GM18873 (cell line): ENCODE data around the gene ZMIZ1.

Source experiments
- ATAC-seq: cut with Tn5 transposase; IDR thresholded peaks from one replicate; pipeline ENCODE4 v1.9.1; 2021; ENCODE audit warnings: mild to moderate bottlenecking, moderate library complexity, moderate number of reproducible peaks; ENCODE audit not compliant: unreplicated experiment, low FRiP score

ZMIZ1 gene

DNA sequence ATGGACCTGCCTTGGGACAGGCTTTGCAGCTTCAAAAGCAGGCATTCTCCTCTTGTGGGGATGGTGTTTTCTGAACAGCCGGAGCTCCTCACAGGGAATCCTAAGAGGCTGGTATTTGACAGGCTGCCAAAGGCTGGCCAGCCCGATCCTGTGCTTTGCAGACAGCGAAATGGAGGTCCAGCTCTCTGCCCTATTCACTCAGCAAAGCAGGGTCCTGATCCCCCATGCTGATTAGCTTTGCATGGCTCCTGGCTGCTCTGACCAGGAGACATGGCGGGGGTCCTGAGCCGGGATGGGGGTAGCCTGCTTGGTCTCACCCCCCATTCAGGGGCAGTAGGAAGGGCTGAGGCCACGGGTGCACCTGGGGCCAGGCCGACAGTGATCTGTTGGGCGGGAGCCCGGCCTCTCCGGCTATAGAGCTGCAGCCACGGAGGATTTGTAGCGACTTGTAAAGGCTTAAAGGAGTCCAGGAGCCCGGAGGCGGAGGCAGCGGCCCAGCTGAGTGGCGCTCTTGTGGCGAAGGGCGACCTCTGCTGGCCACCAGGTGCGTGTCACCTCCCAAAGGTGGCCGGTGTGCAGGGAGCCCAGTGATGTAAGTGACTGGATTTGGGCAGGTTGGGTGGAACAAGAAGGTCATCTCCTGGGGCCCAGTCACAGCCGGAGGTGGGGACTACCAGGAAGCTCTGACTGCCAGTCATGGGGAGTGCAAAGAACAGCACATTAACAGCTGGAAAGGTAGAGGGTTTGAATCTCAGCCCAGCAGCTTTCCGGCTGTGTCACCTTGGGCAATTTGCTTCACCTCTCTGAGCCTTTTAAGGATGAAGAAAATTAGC lies 126.5 kb downstream of the ZMIZ1 start:
- ATAC-seq, result peak; percentile 52

DNA sequence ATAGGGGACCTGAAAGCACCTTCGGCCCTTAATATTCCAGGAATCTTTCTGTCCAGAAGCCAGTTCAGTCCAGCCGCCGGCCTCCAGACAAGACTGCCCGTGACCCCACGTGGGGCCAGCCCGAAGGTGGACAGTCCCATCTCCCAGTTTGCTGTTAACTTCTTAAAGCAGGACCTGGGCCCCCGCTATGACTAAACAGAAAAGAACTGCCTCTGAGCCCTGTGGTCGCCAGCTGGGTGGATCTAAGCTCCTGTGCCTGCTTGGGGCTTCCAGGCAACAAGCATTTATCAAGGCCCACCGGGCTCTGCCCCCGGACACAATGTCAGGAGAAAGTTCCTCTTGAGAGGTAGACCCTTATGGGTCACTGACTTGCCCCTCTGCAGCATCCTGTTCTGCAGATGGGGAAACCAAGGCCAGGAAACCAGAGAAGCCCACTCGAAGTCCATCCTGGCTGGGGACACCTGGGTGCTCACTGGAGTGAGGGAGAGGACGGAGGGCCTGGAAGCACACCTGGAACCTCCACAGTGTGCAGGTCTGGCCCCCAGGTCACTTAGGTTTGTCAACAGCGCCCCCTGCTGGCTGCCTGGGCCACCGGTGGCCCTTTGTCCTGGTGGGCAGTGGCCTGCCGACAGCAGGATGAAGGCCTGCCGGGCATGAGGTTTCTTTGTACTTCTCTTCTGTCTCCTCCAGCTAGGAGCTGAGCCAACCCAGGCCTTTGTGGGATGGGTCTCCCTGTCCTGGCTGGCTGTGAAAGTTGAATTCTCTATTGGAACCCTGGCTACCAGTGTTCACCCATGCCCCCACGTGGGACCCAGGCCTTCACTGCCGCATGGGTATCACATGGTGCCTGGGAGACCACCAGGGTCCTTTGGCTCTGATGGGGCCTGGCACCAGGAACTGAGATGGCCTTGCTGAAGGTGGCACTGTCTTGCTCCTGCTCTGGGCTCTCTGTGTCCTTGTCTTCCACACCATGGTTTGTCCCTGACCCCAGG lies 128.0 kb downstream of the ZMIZ1 start:
- ATAC-seq, result no peak

DNA sequence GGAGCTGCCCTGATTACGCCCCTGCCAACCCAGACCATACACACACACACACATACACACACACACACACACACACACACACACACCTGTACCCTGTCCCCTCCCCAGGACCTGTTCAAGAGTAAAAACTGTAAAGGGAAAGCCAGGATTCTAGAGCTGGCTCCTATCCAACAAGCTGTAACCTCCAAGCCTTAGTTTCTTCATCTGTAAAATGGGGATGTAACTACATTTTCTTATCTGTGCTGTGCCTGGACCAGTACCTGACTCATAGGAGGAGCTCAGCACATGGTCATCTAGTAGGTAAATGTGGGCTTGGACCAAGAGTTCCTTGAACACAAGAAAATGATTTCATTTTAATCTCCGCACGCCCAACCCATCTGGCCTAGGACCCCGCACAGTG lies 128.8 kb downstream of the ZMIZ1 start:
- ATAC-seq, result no peak

DNA sequence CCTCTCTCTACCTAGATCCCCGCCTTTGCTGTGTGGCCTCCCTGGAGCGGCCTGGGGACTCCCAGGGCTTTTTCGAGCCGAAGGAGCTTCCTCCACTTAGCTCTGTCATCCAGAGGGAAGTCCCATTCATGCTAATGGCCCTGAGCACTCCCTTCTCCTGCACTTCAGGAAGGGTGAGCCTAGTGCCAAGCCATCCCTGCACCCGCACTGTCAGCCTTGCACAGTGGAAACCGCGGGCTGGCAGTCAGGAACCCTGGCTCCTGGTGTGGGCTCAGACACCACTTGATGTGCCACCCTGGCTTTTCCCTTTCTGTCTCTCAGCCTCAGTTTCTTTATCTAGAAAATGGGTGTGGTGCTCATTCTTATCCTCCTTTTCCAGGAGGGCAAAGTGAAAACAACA lies 131.6 kb downstream of the ZMIZ1 start:
- ATAC-seq, result no peak

DNA sequence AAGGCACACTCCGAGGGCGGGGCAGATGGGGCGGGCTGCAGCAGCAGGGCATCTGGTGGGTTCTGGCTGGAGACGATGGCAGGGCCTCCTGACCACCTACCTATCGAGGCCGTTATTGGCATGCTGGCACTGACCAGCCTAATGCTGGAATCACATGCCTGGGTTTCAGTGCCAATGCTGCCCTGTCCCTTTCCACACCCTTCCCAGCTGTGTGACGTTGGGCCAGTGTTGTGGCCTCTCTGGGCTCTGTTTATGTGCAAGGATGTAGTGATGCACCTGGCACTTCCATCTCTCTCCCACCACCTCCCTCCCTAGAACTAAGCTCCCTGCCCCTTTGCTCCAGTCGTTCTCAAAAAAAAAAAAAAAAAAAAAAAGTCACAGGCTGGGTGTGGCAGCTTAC lies 132.9 kb downstream of the ZMIZ1 start:
- no peak for ATAC-seq

DNA sequence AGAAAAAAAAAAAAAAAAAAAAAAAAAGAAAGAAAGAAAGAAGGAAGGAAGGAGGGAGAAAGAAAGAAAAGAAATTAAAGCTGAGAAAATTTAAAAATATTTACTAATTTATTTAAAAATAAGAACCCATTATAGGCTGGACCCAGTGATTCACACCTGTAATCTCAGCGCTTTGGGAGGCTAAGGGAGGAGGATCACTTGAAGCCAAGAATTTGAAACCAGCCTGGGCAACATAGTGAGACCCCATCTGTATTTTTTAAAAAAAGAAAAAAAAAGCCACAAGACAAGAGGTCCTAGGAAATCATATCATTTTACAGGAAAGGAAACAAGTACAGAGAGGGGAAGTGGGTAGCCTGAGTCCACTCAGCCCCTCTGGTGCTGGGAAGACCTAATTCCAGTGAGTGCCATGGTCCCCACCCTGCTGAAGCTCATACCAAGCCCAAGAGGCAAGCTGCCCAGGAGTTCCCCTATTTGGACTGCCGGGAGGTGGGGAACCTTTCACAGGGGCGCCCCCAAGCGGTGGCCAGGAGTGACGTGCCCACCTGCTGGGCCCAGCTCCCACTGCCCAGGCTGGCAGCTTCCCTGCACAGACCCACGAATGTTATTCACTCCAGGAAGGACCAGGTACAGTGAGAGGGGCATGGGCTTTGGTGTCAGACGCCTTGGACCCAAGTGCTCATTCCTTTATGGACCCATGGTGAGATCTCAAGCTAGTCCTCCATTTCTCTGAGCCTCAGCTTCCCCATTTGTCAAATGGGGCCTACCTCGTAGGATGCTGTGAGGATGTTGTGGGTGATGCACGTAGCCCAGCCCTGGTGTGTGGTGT lies 133.6 kb downstream of the ZMIZ1 start:
- no peak for ATAC-seq

DNA sequence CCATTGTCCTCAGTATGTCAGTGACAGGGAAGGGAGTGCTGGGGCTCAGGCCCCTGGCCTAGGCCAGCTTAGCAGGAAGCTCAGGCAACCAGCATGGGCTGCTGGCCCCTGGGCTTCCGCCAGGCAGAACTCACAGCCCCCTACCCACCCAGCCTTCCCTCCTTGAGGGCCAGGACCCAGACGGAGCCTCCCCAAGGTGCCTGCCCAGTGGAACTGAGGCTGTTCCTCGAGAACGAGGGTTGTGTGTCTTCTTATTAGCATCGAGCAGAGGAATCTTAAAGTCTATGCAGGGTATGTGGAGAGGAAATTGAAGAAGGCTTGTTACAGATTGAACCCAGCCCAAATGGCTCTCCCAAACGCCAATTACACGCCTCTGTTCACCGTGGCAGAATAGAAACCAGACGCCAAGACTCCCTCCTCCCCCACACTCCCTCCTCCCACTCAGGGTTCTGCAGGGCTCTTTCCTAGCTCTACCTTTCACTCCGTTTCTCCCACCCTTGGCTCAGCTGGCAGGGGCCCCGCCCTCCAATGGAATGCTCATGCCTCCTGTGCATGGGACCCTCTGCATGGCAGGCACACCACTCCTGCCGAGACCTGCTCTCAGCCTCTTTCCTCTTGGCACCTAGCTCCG lies 134.4 kb downstream of the ZMIZ1 start:
- ATAC-seq, result no peak

DNA sequence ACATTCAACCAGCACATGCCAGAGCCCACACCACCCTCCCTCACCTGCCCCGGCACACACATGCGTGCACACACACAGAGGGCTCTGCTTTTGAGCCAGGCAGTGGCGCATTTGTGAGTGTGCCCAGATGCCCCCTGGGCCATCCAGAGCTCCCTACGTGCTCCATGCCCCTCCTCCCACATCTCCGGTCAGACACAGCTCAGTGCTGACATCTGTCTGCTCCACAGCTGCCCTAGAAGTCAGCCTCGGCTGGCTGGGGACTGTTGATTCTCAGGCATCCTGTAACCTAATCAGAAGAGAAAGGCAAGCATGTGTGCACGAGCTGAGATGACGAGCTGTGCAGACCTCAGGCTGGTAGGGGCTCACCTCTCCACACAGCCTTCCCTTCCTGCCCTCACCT lies 135.1 kb downstream of the ZMIZ1 start:
- no peak for ATAC-seq

DNA sequence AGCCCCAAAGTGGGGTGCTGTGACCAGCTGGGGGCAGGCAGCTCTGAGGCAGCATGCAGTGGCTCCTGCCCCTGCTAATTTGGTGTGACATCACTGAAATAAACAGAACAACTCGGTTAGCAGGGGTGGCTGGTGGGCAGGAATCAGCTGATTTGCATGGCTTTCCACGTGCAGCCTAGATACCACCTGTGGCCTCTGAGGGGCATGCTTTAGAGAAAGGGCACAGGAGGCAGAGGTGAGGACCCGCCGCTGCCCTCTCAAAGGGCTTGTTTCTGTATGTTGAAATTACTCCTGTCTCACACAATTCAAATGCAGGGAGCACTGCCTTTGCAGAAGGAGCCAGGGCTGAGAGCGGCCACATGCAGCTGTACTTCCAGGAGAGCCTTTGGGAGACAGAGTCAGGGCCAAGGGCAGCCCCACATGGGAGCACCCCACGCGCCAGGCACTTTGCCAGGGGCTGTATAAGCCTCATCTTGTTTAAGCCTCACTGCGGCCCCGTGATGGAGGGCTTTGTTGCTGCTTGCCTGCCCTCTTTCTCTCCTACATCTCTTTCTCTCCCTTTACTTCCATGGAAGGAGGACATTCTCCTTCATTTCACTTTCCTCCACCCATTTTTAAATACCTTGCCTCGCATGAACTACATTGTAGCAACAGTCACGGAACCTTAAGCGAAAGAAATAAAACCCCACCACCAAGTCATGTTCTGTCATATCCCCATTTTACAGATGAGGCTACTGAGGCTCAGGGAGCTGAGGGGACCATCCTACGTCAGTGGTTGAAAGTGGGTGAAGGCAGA lies 137.7 kb downstream of the ZMIZ1 start:
- no peak for ATAC-seq

DNA sequence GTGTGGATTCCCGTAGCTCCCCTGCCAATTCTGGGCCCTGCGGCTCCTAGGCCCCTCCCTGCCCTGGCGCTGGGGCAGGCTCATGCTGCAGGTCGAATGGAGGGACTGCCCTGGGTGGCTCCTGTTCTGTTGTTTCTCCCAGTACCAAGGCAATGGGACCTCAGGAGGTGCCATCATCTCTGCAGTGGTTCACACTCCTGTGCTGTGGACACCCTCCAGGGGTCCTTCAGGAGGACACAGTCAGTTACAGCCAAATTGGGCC lies 138.3 kb downstream of the ZMIZ1 start:
- no peak for ATAC-seq

DNA sequence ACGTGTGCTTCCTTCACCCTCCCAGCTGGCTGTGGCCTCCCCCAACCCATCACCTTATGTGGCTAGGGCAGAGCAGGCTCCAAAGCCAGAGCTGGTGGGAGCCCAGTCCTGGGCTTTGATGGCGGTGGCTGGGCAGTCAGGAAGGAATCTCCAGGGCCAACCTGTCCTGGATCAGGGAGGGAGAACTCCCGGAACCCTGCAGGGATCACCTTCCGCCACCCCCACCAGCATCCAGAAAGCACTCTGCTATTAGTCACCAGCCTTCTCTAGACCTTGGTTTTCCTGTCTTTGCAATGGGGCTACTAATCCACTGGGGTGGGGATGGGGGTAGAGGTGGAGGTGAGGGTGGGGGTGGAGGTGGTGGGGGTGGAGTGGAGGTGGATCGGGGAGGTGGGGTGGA lies 139.0 kb downstream of the ZMIZ1 start:
- ATAC-seq, result no peak

DNA sequence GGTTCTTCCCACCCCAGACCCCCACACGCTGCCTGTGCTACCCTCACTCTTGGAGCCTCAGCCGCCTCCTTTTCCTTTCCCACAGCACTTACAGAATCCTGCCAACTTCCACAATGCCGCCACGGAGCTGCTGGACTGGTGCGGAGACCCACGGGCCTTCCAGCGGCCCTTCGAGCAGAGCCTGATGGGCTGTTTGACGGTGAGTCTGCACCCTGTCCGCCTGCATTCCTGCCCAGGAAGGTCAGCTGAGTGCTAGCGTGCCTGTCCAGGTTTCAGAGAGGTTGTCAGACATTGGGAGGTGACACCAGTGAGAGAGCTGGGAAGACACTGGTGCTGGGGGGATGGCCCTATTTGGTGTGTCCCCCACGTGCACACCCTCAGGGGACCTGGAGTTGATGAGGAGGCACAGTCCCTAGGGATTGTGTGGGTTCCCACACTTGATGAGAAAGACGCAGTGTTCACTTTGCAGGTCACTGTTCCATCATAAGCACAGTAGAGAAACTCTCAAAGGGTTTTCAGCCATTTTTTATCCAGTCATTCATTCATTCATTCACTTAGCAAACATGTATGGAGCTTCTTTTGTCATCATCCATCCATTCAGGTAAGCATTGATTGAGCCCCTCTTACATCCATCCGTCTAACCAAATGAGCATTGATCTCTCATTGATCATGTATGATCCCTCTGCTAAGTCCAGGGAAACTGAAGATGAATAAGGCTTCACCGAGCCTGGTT lies 139.7 kb downstream of the ZMIZ1 start:
- no peak for ATAC-seq

DNA sequence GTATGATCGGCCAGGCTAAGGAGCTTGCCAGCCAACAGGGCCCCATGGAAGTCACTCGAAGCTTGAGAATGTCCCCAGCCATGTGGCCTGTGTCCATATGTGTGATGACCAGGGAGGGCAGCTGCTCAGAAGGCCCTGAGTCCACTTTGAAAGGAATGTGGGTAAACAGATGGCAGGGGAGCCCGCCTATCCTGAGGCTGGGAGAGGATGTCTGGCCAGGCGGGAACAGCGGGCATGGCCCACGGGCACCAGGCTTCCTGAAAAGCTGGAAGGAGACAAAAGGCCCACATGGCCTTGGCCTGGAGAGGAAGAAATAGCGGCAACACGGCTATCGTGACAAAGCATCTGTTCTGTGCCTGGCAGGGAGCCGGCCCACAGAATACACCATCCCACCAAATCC lies 140.6 kb downstream of the ZMIZ1 start:
- no peak for ATAC-seq

DNA sequence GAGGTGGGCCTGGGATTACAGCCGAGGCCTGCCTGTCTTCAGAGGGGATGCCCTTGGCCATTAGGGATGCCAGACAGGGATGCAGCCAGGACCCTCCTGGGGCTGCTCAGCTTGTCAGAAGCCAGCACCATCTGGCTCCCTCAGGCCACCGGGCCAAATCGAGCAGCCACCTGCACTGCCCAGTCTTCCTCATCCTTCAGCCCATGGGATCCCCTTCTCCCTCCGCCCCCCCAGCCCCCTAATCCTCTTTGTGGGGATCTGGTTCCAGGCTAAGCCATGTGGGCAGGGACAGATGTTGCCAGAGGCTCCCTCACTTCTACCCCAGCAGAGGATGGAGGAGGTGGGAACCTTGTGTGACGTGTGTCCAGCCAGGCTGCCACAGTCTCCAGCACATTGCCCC lies 141.1 kb downstream of the ZMIZ1 start:
- no peak for ATAC-seq

DNA sequence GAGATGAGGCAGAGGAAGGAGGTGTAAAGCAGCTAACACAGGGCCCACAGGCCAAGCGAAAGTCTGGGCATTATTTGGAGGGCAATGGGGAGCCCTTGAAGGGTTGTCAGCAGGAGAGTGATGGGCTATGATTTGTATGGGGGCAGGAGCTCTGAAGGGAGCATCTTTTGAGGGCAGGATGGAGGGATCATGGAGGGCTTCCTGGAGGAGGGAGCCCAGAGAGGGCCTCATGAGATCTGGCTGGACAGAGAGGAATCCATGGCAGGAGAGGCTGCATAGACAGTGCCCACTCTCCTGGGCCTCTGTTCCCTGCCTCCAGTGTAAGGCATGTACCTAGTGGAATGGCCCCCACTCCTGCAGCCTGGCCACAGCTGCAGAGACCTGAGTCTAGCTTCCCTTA lies 141.9 kb downstream of the ZMIZ1 start:
- no peak for ATAC-seq

DNA sequence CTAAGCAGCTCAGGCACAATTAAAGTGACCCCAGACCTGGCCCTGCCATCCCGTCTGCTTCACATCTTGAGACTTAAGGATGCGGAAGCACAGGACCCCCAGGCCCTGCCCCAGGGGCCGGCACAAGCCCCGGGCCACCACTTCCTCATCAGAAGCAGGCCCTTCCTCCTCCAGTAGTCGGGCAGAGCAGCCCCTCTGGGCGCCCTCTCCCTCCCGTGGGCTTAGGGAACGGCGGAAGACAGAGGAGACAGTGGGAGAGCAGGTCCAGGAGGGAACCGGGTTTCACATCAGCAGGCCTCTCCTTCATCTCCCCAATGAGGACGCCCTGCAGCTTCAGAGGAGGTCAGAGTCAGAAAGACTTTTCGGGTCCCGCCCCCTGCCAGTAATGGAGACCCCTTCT lies 142.8 kb downstream of the ZMIZ1 start:
- no peak for ATAC-seq

DNA sequence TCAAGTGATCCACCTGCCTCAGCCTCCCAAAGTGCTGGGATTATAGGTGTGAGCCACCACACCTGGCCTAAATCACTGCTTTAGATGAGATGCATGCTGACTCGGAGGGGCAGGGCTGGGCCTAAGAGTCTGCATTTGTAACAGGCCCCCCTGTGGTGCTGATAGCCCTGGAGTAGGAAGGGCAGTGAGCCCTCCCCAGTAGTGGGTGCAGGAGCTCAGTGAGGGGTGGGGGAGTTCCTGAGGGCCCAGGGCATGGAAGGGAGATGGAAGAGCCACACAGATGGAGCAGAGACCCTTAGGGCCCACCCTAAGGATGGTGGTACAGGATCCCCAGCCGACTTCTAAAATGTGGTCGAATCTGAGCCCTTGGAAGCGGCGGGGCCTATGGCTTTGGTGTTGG lies 146.8 kb downstream of the ZMIZ1 start:
- ATAC-seq, result no peak

DNA sequence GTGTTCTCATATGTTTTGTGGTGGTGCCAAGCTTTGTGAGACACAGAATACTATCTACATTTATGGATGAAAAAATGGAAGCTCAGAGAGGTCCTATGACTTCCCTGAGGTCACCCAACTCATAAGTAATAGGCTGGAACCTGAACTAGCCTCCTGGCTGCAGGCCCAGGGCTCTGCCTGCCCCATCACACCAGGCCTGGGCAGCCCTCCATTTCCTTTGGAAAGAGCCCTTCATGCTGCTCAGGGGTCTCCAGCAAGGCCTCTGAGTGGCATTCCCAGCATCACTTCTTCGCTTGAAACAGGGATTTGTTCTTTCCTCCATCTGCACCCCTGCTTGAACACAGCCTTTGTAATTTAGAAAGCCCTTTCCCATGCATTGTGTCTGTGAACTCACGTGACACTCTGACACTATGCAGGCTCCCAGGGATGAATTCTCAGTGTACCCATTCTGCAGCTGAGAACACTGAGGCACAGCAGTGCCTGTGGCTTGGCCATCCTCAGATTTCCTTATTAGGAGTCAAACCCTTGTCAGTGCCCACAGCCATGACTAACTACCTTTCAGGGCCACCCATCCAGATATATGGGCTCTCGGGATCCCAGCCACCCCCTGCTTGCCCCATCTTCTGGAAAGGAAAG lies 150.7 kb downstream of the ZMIZ1 start:
- ATAC-seq, result no peak

DNA sequence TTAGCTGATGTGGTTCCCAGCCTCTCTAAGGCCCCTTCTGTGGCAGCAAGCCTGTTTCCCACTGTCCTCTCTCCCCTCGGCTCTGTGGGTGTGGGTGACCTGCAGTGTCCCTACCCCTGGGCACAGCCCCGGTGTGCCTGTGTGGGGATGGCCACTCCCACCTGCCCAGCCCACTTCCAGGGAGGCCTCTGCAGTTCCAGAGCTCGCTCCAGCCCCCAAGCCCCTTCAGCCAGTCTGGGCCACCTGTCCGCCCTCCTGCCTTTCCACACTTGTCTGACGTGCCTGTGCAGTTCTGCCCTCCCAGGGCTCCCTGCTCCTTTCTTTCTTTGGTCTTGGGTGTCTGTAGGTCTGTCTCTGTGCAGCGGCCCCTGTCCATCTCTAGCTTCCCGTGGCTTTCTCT lies 151.5 kb downstream of the ZMIZ1 start:
- no peak for ATAC-seq
